ENCODE measurements around the gene NSL1.

Gene NSL1

GRCh38 chr1:212701910-212702309 is 89.7 kb downstream of the NSL1 start:
- DNase-seq: peak; percentile 52

- DNase-seq: peak; percentile 78
Observed at GRCh38 chr1:212700892-212701819, 90.4 kb downstream of the NSL1 start.

- peak; percentile 92 for DNase-seq
Observed at GRCh38 chr1:212700223-212700891, 91.2 kb downstream of the NSL1 start.

- DNase-seq: no peak
Observed at GRCh38 chr1:212699625-212700222, 91.9 kb downstream of the NSL1 start, which contains the start of gene BATF3. Gene BATF3 (minus strand): TSS chr1:212699840. CDS start chr1:212699762, 78 bp downstream.

GRCh38 chr1:212699104-212699624 is 92.4 kb downstream of the NSL1 start:
- DNase-seq: peak; percentile 89

GRCh38 chr1:212698467-212699103 is 93.0 kb downstream of the NSL1 start:
- peak; percentile 53 for DNase-seq

GRCh38 chr1:212696721-212697331 is 94.8 kb downstream of the NSL1 start:
- DNase-seq: peak; percentile 51

GRCh38 chr1:212692774-212693644 is 98.6 kb downstream of the NSL1 start:
- peak; percentile 50 for DNase-seq

- no peak for DNase-seq
Observed at GRCh38 chr1:212691561-212692071, 100.0 kb downstream of the NSL1 start.

- DNase-seq: peak; percentile 42
Observed at GRCh38 chr1:212690816-212691403, 100.7 kb downstream of the NSL1 start.

GRCh38 chr1:212689758-212690529 is 101.6 kb downstream of the NSL1 start:
- DNase-seq: peak; percentile 33

- peak; percentile 19 for DNase-seq
Observed at GRCh38 chr1:212689196-212689725, 102.3 kb downstream of the NSL1 start.

- peak; percentile 32 for DNase-seq
Observed at GRCh38 chr1:212688341-212689047, 103.1 kb downstream of the NSL1 start.

- DNase-seq: no peak
Observed at GRCh38 chr1:212687811-212688210, 103.8 kb downstream of the NSL1 start.

GRCh38 chr1:212686591-212686990 is 105.0 kb downstream of the NSL1 start:
- DNase-seq: no peak

- DNase-seq: no peak
Observed at GRCh38 chr1:212686069-212686468, 105.5 kb downstream of the NSL1 start.

- no peak for DNase-seq
Observed at GRCh38 chr1:212685429-212685828, 106.1 kb downstream of the NSL1 start.

GRCh38 chr1:212684521-212685090 is 107.0 kb downstream of the NSL1 start:
- no peak for DNase-seq

Data from activated CD8-positive, alpha-beta memory T cell treated with anti-CD3 and anti-CD28 coated beads for 24 hours (primary cell).